ENCODE data around the gene THSD4. TPM values are rescaled to one million over a fixed set of nuclear protein-coding genes. Genes with fewer than 3 reads are reported as not detected.

Gene THSD4
- 35.8 and 51.3 TPM in 2 replicates for total RNA-seq

GRCh38 chr15:71114887-71115566, at the start of gene THSD4:
Gene THSD4, plus strand, starts transcription at chr15:71115471.

GRCh38 chr15:71810256-71811035, 695.2 kb downstream of the THSD4 start, which contains the start of gene NR2E3:
Gene NR2E3, plus strand, starts transcription at chr15:71810554. Its CDS starts 190 bp downstream, at chr15:71810744.

Other genes with a start within 250 kb of the THSD4 start
- 2.7 and 3.7 TPM in 2 replicates for gene THAP10, start 223.0 kb upstream of the THSD4 start, total RNA-seq
- 6.8 and 7.0 TPM in 2 replicates for gene LRRC49, start 222.6 kb upstream of the THSD4 start, total RNA-seq